SJSA1 (cell line): ENCODE results near the gene CLDN5. TPM values are rescaled to one million over a fixed set of nuclear protein-coding genes. Genes with fewer than 3 reads are reported as not detected.

ENCODE experiments used
- total RNA-seq: library from RNA; depleted of rRNA; stranded (reverse); fragments of >200 nt; shearing (Covaris generic); gene quantifications from 2 replicates; pipeline ENCODE4 v1.2.3, GENCODE V29; 2014; rRNA removed

Gene CLDN5
- total RNA-seq, 1 experiment from 2014 or later, result not detected

Other genes with a start within 250 kb of the CLDN5 start
- gene CLTCL1, start 232.7 kb downstream of the CLDN5 start, total RNA-seq, result 7.3 and 17.1 TPM in 2 replicates
- gene HIRA, start 92.7 kb downstream of the CLDN5 start, total RNA-seq, result 7.7 and 17.2 TPM in 2 replicates
- gene MRPL40, start 91.9 kb downstream of the CLDN5 start, total RNA-seq, result 54.3 and 65.2 TPM in 2 replicates
- gene C22orf39, start 76.7 kb downstream of the CLDN5 start, total RNA-seq, result 42.7 and 43.2 TPM in 2 replicates
- 128 and 158 TPM in 2 replicates for gene UFD1, start 45.2 kb downstream of the CLDN5 start, total RNA-seq
- gene CDC45, start 44.5 kb downstream of the CLDN5 start, total RNA-seq, result 59.6 and 72.5 TPM in 2 replicates
- gene SEPTIN5, start 190.1 kb upstream of the CLDN5 start, total RNA-seq, result 8.8 and 13.3 TPM in 2 replicates
- 0.53 and 4.9 TPM in 2 replicates for gene GP1BB, start 199.1 kb upstream of the CLDN5 start, total RNA-seq
- 0.31 and 0.61 TPM in 2 replicates for gene TBX1, start 236.4 kb upstream of the CLDN5 start, total RNA-seq